ENCODE data around the gene JAZF1.

JAZF1 gene

DNA sequence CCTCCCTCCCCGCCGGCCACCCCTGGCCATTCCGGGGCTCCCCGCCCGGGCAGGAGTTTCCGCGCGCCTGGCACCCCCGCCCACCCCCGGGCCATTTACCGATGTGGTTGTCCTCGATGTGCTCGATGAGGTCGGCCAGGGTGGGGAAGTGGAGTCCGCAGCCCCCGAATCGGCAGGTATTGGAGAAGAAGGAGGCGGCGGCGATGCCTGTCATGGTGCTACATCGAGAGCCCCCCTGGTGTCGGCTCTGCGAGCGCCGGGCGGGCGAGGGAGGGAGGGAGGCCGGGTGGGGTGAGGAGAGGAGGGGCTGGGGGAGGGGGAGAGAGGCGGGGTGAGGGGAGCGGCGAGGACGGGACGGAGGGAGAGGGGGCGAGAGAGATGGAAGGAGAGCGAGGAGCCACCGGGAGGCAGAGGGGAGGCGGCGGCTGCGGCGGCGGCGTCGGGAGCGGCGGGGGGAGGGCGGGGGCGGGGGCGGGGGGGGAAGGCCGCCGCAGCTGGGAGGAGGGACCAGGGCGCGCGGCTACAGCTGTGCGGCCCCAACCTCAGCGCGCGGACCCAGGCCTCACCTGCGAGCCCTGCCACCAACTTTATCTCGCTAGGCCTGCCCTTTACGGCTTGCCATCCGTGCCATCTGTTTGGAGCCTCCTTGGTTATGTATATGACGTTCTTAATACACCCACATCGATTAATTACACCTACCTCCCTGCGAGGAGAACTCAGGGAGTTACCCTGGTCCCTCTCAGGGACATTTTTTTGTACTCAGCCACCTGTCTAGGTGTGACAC is at the start of gene JAZF1:
Gene JAZF1, minus strand, starts transcription at position 432 of the 784 bp plus-strand sequence.
- no peak for DNase-seq

DNA sequence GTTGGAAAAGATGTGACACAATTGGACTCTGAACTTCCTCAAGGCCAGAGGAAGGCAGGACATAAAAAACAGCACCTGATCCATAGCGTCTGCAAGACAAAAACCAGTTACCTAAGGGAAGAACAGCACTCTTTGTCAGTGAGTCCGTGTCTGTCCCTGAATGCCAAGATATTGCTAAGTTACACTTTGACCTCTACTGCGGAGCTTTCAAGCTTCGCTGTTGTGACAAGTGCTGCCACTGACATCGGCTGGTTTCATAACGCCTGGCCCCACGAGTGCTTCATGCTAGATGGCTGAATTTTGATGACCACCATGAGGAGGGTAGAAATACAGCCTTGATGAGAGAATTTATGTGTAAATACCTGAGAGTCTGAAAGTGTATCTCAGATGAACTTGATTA is 49.7 kb upstream of the JAZF1 start:
- DNase-seq: no peak

DNA sequence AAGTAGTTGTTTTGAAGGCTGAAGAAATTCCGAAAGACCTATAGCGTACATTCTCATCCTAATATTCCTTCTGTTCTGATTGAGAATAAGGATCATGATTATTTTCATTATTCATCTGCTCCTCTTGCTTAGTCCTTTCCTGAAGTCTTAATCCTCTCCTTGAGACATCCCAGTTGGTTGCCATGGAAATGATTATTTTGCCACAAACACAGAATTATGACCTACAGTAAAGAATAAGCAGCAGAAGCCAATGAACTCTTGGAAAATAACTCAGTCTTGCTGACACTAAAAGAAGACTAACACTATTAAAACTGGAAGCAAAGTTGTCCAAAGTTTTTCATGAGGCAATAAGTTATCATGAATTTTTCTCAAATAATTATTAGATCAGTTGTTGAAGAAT is 47.8 kb upstream of the JAZF1 start:
- no peak for DNase-seq

DNA sequence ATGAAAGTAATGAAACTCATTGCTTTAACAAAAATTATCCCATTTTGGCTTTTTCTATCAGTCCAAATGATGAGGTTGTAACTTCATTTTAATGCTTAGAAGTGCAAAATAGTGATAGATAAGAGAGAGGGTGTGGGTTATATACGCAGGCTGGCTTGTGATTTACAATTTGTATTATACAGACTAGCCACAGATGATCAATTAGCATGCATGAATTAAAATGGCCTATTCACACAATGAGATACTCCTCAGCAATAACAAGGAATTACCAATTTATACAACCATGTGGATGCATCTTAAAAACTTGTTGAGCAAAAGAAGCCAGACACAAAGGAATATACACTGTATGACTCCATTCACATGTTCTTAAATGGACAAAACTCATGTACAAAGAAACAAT is 45.4 kb upstream of the JAZF1 start:
- no peak for DNase-seq

DNA sequence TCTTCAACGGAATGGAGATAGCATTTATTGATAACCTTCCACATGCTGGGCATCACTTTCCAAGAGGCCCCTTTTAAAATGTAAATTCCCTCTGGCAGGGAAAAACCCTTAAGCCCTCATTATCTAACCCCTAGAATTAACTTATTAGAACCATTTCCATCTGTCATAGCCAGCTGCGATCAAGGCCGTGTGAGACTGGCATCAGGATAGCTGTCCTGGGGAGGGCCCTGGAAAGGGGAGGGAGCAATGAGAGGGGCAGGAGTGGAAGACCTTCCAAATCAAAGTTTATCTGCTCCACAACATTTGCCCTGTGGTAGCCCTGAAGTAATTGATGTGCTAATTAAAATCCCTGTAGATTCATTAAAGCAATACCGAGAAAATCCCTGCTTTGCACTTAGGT is 45.0 kb upstream of the JAZF1 start:
- no peak for DNase-seq

GRCh38 chr7:28224675-28225074 is 44.1 kb upstream of the JAZF1 start:
- no peak for DNase-seq

DNA sequence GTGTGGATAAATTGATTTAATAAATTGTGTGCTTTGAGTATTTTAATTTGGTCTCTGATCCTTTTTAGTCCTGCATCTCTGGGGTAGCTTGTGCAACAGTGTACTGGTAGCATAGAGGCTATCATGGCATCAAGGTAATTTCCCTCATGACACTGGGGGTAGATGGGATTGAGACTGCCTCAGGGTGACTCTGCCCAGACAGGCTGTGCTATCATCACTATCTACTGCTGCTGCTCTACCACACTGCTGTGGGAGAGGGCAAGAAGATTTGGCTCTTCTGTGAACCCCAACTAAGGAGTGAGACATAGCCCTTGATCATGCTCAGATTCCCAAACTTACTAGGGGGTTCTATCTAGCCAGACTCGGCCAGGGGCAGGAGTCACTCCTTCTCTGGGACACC is 43.6 kb upstream of the JAZF1 start:
- no peak for DNase-seq

- no peak for DNase-seq
Measured at GRCh38 chr7:28222636-28223035, 42.0 kb upstream of the JAZF1 start.

DNA sequence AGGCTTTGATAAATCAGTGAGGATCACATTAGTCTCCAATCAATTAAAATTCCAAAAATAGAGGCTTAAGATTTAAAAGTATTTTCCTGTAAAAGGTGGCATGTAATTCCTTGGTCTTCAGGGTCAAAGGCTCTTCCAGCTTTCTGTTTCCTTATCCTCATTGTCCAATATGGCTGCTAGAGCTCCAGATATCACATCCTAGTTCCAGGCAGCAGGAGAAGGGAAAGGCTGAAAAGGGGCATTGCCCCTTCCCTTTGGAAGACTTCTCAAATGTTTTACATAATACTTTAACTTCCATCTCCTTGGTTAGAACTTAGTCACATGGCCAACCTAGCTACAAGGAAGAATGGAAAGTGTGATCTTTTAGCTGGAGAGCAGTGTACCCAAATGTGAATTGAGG is 39.2 kb upstream of the JAZF1 start:
- no peak for DNase-seq

GRCh38 chr7:28217143-28217542 is 36.5 kb upstream of the JAZF1 start:
- no peak for DNase-seq

GRCh38 chr7:28211006-28211405 is 30.4 kb upstream of the JAZF1 start:
- no peak for DNase-seq

GRCh38 chr7:28208506-28208905 is 27.9 kb upstream of the JAZF1 start:
- no peak for DNase-seq

GRCh38 chr7:28207486-28208158 is 27.0 kb upstream of the JAZF1 start:
- no peak for DNase-seq

GRCh38 chr7:28205506-28205905 is 24.9 kb upstream of the JAZF1 start:
- DNase-seq: no peak

DNA sequence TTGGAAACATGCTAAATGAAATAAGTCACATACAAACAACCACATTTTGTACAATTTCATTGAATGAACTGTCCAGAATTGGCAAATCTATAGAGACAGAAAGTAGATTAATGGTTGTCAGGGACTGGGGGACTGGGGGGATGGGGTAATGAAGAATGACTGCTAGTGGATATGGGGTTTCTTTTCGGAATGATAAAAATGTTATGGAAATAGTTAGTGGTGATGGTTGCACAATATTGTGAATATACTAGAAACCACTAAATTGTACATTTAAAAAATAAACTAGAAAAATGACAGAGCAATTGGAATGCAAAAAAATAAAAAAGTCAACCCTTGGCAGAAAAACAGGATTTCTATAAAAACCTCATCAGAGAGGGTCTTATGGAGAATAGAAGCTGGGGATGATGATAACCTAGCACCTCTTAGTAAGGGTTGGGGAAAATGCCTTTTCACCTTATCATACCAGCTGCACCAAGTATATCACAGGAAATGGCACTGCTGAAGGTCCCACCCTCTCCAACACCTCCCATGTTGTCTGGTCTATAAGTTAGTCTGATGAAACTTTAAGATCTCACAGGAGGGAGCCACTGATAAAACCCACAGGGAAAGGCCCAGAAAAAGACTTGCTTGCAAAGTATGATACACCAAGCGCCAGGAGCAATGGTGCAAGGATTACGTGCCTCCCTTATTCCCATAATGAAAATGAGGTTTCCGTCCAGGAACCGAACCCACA is 23.1 kb upstream of the JAZF1 start:
- DNase-seq: no peak

- DNase-seq: no peak
Measured at GRCh38 chr7:28202222-28202621, 21.6 kb upstream of the JAZF1 start.

DNA sequence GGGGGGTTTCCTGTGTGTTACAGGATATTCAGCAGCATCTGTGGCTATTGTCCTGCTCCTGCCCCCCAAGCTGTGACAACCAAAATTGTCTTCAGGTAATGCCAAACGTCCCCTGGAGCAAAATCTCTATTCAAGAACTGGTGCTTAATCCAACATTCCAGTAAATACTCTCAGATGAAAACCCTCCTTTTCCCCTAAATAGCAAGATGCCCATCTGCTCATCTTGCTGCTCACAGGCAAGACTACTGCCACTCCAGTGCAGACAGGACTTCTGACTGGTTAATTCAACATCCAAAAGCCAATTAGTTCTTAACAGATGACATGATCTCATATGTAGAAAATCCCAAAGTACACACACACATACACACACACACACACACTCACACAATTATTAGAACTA is 20.5 kb upstream of the JAZF1 start:
- DNase-seq: no peak

DNA sequence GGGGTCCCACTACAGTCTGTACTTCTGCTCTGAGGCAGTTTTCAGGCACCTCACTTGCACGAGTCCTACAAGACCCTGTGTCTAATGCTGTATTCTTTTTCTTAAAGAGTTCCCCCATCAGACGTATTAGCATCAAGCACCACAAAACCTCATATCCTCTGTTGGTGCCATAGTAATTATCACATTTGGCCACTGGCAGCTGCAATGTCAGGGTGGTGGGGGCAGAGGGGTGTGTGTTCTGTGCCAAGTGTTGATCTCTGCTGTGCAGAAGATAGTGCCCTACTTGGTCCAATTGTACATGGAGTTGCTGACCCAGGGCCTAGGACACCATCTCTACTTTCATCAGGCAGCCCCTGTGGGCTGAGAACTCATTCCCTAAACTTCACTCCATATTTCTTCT is 20.0 kb upstream of the JAZF1 start:
- no peak for DNase-seq

DNA sequence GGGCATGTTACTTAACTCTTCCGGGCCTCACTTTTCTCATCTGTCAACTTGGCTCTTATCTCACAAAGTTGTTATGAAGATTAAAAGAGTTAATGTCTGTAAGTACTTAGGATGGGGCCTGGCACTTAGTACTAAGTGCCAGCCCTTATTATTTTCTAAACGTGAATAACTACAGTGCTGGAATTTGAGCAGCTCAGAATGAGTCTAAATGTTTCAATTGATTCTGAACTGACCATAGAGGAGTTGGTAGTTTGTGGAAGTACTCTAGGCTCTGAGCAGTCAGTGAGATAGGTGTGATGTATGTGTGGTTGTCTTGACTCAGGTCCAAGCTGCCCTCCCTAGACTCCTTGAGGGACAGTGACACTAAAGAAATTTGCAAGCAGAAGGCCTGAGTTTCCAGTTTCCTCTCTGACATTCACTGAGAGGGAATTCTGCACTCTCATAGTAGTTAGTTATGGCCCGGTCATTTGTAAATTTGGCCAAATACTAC is 18.5 kb upstream of the JAZF1 start:
- no peak for DNase-seq

GRCh38 chr7:28195910-28196620 is 15.5 kb upstream of the JAZF1 start:
- no peak for DNase-seq

DNA sequence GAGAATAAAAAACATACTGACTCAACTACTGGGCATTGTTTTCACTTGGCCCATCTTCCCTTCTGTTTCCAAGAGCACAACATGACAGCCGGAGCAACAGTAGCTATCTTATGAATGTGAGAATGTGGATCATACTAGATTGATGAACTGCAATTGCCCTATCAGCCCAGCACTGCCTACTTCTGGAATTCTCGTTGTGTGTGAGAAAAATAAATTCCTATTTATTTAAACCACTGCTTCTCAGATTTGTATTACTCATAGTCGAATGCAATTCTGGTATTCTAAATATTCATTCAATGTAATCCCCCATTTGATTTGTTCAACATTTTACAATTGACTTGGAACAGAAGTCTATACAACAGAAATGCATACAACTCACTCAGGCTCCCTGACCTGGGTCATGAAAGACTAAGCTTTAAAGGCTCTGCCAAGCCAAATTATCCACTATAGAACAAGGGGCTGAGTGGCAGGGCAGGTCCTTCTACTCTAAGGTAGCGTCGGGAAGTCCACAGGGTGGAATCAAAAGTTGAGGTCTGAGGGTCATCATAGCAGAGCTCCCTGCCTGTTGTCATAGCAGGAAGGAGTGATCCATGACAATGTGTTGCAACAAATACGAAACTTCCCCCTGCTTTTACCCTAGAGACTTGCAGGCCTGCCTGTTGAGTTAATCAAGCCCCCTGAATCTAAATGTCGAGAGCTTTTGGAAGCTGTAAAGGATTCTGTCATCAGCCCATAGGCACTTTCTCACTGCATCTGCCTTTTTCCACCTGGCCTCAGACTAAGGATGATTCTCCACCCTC is 12.4 kb upstream of the JAZF1 start:
- DNase-seq: no peak

DNA sequence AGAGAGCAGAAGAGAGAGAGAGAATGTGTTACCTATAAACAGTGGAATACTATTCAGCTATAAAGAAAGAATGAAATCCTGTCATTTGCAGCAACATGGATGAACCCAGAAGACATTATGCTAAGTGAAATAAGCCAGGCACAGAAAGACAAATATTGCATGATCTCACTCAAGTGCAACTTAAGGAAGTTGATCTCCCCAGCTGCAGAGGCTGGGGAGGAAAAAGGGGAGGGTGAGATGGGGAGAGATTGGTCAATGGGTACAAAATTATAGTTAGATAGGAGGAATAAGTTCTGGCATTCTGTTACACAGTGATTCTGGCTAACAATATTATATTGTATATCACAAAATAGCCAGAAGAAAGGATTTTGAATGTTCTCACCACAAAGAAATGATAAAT is 11.2 kb upstream of the JAZF1 start:
- no peak for DNase-seq
